Activated T-cell treated with anti-CD3 and anti-CD28 coated beads, Interleukin-2, amount 50 U/mL, for 48 hours (primary cell): ENCODE measurements around the gene KIF19.
A peak's percentile ranks its signal among the peaks of the same experiment; 100 is the strongest.
"Not testable (repeated sequence)": the region's sequence is repeated elsewhere in the genome, so short reads cannot be mapped to it uniquely, and the experiment has no call there.

Experiments
- DNase-seq, 2 experiments: peaks; one replicate each; pipeline ENCODE4 v3.0.0-alpha.2; 2020

Gene KIF19, protein sequence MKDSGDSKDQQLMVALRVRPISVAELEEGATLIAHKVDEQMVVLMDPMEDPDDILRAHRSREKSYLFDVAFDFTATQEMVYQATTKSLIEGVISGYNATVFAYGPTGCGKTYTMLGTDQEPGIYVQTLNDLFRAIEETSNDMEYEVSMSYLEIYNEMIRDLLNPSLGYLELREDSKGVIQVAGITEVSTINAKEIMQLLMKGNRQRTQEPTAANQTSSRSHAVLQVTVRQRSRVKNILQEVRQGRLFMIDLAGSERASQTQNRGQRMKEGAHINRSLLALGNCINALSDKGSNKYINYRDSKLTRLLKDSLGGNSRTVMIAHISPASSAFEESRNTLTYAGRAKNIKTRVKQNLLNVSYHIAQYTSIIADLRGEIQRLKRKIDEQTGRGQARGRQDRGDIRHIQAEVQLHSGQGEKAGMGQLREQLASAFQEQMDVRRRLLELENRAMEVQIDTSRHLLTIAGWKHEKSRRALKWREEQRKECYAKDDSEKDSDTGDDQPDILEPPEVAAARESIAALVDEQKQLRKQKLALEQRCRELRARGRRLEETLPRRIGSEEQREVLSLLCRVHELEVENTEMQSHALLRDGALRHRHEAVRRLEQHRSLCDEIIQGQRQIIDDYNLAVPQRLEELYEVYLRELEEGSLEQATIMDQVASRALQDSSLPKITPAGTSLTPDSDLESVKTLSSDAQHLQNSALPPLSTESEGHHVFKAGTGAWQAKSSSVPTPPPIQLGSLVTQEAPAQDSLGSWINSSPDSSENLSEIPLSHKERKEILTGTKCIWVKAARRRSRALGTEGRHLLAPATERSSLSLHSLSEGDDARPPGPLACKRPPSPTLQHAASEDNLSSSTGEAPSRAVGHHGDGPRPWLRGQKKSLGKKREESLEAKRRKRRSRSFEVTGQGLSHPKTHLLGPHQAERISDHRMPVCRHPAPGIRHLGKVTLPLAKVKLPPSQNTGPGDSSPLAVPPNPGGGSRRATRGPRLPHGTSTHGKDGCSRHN

GRCh38 chr17:74325743-74326379 lies at the start of gene KIF19:
TSS of gene KIF19 (plus strand) at chr17:74326226. CDS start at chr17:74326350, 124 bp downstream.
- peak; percentile 66 to 77 for DNase-seq

GRCh38 chr17:74276541-74277009 lies 49.5 kb upstream of the KIF19 start:
- no peak for DNase-seq

GRCh38 chr17:74277935-74278334 lies 48.1 kb upstream of the KIF19 start:
- DNase-seq: no peak

GRCh38 chr17:74279617-74280016 lies 46.4 kb upstream of the KIF19 start:
- DNase-seq: not testable (repeated sequence)

GRCh38 chr17:74280093-74280513 lies 45.9 kb upstream of the KIF19 start:
- peak; percentile 63 to 70 for DNase-seq

DNA sequence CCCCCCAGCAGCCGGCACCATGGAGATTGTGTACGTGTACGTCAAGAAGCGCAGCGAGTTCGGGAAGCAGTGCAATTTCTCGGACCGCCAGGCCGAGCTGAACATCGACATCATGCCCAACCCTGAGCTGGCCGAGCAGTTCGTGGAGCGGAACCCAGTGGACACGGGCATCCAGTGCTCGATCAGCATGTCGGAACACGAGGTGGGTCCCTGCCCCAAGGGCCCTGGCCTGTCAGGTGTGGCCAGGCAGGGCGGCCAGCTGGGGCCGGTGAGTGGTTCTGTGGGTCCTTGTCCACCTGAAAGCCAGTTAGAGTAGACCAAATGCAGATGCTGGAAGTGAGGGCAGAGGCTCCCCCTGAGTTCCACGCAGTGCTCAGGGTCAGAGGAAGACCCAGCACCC lies 44.2 kb upstream of the KIF19 start:
- DNase-seq: no peak

DNA sequence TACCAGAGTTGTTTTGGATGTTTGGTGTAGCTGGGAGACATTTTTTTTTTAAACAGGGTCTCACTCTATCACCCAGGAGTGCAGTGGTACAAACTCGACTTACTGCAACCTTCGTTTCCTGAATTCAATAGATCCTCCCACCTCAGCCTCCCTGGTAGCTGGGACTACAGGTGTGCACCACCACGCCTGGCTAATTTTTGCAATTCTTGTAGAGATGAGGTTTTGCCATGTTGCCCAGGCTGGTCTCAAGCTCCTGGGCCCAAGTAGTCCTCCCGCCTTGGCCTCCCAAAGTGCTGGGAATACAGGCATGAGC lies 43.8 kb upstream of the KIF19 start:
- not testable (repeated sequence) for DNase-seq

DNA sequence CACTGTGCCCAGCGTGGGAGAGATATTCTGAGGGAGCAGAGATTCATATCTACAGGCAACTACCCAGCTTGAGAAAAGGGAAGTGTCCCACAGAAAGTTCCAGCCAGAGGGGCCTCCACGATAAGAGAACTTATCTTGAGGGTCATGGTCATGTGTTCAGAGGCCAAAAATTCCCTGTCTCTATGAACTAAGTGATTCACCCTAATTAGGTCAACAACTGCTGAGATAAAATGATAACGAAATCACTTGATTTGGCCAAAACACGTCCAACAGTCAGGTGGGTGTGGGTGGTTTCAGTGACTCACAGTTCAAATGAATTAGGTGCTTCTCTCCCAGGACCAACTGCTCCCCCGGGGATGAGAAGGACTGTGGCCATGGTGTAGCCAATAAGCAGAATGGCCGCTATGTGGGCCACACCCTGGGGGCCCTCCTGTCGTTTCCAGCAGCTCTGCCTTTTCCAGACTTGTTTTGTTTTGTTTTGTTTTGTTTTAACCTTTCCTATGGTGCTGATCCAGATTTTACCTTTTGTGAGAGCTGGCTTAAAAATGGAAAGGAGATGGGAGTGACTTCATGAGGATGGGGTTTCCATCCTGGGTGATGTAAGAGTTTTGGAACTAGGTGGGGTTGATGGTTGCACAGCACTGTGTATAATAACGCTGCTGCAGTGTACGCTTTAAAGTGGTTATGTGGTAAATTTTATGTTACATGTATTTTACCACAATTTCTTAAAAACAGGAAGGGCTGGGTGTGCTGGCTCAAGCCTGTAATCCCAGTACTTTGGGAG lies 43.2 kb upstream of the KIF19 start:
- DNase-seq: peak; percentile 78 to 81

DNA sequence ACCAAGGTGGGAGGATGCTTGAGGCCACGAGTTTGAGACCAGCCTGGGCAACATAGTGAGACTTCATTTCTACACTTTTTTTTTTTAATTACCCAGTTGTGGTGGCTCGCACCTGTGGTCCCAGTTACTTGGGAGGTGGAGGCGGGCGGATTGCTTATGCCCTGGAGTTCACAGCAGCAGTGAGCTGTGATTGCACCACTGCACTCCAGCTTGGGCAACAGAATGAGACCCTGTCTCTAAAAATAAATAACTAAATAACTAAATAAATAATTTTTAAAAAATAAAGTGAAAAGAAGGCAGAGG lies 42.7 kb upstream of the KIF19 start:
- DNase-seq: peak; percentile 64 to 66

- no peak for DNase-seq
These were observed 38.9 kb upstream of the KIF19 start for GRCh38 chr17:74287031-74287602.

DNA sequence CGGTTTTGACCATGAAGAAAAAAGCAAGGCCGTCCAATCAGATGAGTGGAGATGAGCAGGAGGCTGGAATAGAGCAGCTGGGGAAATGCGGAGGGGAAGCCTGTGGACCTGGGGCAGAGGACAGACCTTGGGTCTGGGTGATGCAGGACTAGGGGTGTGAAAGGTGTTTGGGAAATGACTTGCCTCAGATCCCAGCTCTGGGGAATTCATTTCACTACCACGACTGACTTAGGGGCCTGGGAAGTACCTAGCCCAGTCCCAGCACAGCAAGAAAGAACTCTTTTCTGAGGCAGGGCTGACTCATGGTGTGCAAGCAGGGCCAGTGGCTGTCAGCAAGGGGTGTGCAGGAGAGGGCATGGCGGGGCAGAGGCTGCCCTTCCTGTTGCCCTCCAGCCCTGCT lies 37.2 kb upstream of the KIF19 start:
- DNase-seq: peak; percentile 53 to 65

DNA sequence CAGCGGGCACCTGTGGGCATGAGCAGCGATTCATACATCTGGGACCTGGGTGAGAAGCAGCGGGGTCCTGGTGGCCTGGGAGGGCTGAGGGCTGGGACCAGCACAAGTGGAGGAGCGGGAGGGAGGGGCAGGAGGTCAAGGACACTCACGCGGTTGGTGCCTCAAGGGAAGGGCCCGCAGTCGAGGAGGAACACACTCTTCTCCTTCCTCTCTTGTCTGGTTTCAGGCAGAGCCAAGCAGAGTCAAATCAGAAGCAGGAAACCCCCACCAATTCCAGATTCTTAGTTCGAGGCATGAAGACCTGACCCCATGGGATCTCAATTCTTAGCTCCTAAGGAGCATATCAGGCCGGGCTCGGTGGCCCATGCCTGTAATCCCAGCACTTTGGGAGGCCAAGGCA lies 36.3 kb upstream of the KIF19 start:
- DNase-seq: no peak

DNA sequence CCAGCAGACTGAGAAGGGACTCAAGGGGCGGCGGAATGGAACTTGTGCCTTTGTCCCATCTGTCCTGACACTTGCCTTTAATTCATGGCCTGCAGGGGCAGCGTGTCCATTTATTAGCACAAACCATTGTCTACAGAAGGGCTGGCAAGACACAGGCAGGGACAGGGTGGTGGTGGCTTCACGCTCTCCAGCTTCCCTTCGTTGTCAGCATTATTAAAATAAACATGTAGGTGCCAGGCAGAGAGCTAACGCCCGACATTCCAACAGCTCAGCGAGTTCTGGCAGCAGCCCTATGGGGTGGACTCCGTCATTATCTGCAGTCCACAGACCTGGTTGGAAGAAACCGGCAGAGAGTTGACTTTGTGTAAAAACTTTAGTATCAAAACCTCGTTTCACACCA lies 35.7 kb upstream of the KIF19 start:
- DNase-seq: no peak

DNA sequence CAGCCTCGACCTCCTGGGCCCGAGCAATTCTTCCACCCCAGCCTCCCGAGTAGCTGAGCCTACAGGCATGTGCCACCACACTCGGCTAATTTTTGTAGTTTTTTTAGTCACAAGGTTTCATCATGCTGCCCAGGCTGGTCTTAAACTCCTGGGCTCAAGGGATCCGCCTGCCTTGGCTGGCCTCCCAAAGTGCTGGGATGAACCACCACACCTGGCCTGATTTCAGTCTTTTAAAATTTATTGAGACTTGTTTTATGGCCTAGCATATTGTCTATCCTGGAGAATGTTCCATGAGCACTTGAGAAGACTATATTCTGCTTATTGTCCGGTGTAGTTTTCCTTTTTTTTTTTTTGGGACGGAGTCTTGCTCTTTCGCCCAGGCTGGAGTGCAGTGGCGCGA lies 33.5 kb upstream of the KIF19 start:
- no peak for DNase-seq

- no peak for DNase-seq
These were observed 30.1 kb upstream of the KIF19 start for GRCh38 chr17:74295625-74296547.

DNA sequence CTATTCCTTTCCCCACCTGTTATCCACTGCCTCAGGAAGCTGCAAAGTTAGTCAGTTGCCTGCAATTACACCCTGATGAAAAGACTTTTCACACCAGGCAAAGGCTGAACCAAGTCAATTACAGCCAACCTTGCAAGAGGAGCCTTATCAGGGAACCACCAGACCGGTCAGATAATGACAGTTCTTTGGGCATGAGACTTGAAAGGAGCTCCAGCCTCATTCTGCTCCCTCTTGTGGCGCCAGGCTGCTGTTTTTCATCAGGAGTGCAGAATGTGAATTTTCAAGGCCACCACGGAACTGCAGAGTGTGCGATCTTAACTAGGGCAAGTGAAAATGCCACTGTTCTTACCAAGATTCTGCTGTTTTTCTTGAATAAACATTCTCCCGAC lies 29.5 kb upstream of the KIF19 start:
- DNase-seq: peak; percentile 56 to 57

GRCh38 chr17:74297941-74298340 lies 28.1 kb upstream of the KIF19 start:
- DNase-seq: peak; percentile 65 to 74

GRCh38 chr17:74298778-74299177 lies 27.2 kb upstream of the KIF19 start:
- DNase-seq: no peak

DNA sequence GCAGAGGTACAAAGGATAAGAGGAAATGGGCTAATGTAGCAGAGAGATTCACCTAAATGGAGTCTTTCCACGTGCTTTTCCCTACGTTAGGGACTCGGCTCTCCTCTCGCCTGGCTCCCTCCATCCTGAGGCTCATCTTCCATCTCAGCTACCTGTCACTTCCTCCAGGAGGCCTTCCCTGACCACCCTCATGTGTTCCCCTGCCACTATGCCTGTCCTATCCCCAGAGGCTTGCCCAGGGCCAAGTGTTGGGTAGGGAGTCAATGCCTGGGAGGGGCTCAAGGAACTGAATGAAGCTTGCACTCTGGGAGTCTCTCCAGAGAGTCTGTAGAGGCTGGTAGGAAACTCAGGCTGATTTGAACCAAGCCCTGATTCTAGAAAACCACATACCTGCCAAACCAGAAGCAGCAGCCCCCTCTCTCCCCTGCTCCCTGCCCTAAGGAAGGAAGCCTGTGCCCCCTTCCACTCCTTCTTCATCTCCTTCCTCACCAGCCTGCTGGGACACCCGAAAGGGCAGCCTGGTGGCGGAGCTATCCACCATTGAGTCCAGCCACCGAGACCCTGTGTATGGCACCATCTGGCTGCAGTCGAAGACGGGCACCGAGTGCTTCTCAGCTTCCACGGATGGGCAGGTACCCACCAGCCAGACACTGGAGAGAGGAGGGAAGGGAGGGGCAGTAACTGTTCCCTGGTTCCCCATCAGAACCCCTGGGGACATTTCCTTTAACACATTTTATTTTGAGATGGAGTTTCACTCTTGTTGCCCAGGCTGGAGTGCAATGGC lies 26.6 kb upstream of the KIF19 start:
- DNase-seq: no peak

GRCh38 chr17:74303305-74303704 lies 22.7 kb upstream of the KIF19 start:
- no peak for DNase-seq
